ENCODE results near the gene GRK1.

Gene GRK1

GRCh38 chr13:113649212-113649611 lies 17.8 kb upstream of the GRK1 start:
- in situ Hi-C loops (cut with MboI; ENCODE audit: low sequenced_read_pairs): no loop called here

DNA sequence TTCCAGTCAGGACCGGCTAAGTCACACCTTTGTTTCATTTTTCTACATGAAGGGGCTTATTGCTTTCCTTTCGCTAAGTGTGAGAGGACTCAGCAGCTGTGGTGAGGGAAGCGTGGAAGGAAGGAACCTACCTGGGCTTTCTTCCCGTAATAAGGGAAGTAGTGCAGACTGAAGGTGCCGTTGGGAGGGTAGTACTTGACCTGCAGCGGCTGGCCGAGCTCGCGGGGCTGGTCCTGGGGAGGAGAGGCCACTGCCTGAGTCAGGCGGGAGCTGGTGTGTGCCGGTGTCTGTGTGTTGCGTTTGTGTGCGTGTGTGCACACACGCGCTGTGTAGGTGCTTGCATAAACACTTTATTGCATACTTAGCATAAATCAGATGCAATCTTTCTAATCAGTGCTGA lies 16.7 kb upstream of the GRK1 start:
- in situ Hi-C loops (cut with MboI; ENCODE audit: low sequenced_read_pairs): no loop called here

DNA sequence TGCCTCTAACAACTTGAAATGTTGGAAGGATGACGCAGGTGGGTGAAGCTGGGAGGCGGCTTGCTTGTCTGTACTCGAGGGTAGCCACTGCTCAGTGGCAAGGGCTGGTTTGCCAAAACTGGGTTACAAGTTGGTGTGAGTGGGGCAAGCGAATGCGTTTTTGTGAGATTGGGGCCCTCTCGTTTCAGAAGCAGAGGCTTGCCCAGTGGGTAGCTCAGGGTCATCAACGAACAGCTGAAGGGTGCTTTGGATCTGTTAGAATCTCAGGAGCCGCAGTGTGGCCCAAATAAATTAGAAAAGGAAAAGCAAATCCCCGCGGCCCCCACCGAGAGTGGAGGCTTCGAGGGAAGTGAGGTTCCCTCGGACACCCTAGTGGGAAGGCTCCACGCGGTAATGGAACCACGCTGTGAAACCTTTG lies 16.3 kb upstream of the GRK1 start:
- in situ Hi-C loops (cut with MboI; ENCODE audit: low sequenced_read_pairs): no loop called here

GRCh38 chr13:113651511-113652403 lies 15.3 kb upstream of the GRK1 start:
- in situ Hi-C loops (cut with MboI; ENCODE audit: low sequenced_read_pairs): no loop called here

GRCh38 chr13:113652404-113653263 lies 14.4 kb upstream of the GRK1 start:
- in situ Hi-C loops (cut with MboI; ENCODE audit: low sequenced_read_pairs): no loop called here

DNA sequence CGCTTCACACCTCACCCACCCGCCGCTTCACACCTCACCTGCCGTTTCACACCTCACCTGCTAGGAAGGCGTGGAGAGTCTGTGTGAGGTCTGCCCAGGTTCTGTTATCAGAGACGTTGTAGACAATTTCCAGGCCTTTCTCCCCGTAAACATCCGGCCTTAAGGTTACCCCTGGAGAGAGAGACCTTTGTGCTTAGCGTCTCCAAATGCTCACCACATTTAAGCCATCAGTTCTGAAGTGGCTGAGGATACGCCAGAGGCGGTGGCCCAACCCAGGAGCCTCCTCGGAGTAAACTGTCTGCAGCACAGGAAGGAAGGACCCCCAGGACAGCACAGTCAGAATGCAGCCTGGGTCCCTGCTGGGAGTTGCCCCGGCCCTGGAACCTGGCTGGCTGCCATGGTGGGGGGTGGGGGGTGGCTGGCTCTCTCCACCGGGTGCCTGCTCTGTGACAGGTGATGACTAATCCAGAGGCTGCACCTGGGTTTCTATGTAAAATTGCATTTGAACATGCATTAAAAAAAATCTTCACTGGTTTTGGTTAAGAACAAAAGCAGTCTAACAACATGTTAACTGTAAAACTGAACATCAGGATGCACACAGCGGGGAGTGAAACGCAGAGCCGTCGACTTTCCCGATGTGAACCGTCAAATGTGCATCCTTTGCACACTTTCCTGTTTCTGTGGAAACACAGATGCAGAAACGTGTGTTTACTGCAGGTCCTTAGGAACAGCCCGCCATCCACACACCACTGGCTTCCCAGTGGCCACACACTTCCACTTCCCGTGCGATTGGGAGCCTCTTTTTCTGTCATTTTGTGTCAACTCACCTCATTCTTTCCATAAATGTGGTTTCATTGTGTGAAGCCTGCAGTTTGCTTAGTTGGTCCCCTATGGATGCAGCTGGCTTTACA lies 13.5 kb upstream of the GRK1 start:
- in situ Hi-C loops (cut with MboI; ENCODE audit: low sequenced_read_pairs): no loop called here

DNA sequence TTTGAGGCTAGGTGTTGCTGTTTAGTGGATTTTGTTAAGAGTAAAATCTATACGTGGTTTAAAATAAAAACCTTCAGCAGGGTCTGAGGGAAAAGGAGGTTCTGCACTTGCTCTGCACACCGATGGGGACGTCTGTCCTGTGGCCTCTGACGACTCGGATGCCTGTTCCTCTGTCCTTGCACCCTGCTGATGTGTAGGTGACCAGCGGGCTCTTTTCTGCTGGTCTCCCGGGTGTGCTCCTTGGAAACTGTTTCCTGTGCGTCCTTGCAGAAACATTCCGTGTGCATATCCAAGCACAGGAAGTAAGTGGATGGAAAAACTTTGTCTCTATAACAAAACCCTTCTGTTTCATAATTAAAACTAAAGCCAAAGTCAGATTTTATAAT lies 12.9 kb upstream of the GRK1 start:
- in situ Hi-C loops (cut with MboI; ENCODE audit: low sequenced_read_pairs): no loop called here

DNA sequence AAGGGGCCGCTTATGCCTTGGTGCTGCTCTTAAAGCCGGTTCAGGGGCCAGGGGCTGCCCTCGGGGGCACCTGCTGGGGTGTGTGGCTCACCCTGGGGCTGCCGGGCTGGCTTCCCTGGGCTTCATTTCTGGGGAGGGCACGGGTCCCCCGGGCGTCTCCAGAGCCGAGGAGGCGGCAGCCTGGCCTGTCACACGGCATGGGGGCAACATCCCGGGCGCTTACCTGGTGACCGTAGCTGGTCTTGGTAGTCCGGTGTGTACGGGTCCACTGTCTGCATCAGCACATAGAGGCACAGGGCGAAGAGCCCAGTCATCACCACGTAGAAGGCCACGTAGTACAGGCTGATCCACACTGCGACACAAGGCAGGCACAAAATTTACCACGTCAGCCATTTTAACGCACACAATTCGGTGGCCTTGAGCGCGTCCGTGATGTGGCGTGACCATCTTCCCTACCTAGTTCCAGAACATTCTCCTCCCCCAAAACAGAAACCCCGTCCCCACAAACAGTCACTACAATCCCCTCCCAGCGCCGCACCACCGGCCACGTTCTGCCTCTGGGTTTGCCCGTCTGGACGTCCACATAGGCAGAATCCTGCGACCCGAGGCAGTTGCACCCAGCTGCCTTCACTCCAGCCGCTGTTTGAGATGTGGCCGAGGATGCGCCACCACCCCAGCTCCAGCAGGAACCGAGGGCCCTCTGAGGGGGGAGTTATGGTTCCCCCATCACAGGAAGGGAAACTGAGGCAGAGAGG lies 12.3 kb upstream of the GRK1 start:
- in situ Hi-C loops (cut with MboI; ENCODE audit: low sequenced_read_pairs): no loop called here

DNA sequence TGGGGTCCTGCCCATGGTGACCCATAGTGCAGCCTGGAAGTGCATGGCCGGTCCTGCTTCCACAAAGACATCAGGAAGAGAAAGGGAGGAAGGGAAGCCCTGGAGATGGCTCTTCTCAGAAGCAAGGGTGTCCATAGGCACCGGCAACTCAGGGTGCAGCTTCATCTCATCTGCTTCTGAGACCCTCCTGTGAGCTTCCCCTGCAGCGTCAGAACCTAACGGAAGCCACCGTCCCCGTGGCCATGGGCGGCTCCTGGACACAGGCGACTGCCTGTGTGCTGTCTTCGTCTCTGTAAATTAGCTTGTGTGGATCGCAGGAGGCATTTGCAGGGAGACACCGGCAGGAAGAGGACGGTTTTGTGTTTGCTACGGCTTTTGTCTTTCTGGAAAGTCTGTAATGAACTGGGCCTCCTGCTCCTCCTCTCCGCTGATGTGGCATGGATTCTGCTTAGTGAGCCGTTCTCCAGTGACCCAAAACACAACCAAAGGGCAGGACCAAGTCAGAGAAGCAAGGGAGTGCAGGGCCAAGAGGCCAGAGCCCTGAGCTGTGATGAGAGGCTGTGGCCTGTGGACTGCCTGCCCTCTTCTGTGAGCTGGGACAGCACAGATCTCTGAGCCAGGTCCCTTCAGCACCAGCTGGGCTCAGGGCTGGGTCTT lies 11.5 kb upstream of the GRK1 start:
- in situ Hi-C loops (cut with MboI; ENCODE audit: low sequenced_read_pairs): no loop called here

- in situ Hi-C loops (cut with MboI; ENCODE audit: low sequenced_read_pairs): no loop called here
Measured at GRCh38 chr13:113656003-113656588, 10.9 kb upstream of the GRK1 start.

DNA sequence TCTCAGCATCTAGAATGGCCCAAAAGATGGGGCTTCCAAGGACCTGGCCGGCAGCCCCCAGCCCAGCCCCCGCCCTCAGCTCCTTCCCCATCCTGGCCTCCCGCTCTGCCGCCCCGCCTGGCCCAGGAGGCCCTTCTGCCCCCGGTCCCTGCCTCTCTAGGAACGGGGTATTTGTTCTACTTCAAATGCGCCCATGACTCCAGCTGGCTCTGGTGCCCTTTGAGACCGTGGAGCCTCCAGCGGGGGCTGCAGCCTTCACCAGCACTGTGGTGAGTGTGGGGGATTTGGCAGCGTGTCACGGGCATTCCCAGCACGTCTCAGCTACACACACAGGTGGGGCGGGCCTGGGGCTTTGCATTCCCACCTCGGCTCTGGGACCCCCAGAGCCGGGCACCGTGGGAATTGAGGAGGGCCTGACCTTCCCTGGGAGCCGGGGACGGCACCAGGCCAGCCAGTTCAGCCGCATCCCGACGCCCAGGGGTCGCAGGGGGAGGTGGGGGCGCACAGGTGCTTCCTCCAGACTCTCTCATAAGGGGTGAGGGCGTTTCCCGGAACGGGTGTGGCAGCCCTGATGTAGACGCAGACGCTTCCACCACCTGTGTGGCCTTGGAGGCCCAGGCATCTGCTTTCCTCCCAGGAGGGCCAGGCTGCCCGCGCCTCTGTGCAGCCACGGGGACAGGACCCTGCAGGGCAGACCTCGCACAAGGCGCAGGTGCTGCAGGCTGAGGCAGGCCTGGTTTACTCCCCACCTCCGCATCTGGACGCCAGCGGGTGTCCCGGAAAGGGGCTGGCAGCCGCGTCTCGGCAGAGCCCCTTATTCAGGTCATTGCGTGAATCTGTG lies 10.0 kb upstream of the GRK1 start:
- in situ Hi-C loops (cut with MboI; ENCODE audit: low sequenced_read_pairs): no loop called here

GRCh38 chr13:113657851-113658741 lies 8.9 kb upstream of the GRK1 start, which contains the start of gene ATP4B:
Gene ATP4B, minus strand, starts transcription at chr13:113658198. Its CDS starts 54 bp downstream, at chr13:113658144.
- in situ Hi-C loops (cut with MboI; ENCODE audit: low sequenced_read_pairs): no loop called here

DNA sequence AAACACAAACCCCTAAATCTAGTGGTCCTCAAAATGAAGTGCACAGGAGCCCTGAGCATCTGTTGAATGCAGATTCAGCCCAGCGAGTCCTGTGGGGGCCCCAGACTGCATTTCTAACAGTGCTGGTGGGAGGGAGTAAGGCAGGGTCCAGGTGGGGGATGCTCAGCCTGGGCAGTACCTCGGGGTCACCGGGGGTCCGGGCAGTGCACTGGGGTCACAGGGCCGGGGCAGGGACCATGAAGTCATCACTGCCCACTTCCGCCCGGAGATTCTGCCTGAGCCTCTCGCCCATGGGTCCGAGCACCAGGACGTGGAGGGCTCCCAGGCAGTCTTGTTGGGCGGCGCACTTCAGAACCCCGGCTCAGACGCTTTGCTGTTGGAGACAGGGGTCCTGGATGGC lies 8.2 kb upstream of the GRK1 start:
- in situ Hi-C loops (cut with MboI; ENCODE audit: low sequenced_read_pairs): no loop called here

- in situ Hi-C loops (cut with MboI; ENCODE audit: low sequenced_read_pairs): no loop called here
Measured at GRCh38 chr13:113659337-113659736, 7.7 kb upstream of the GRK1 start.

- in situ Hi-C loops (cut with MboI; ENCODE audit: low sequenced_read_pairs): no loop called here
Measured at GRCh38 chr13:113660066-113660465, 7.0 kb upstream of the GRK1 start.

- in situ Hi-C loops (cut with MboI; ENCODE audit: low sequenced_read_pairs): no loop called here
Measured at GRCh38 chr13:113661509-113661908, 5.5 kb upstream of the GRK1 start.

- in situ Hi-C loops (cut with MboI; ENCODE audit: low sequenced_read_pairs): no loop called here
Measured at GRCh38 chr13:113663934-113664333, 3.1 kb upstream of the GRK1 start.
